ENCODE results near the gene HAX1. TPM values are rescaled to one million over a fixed set of nuclear protein-coding genes. Genes with fewer than 3 reads are reported as not detected.
A peak's percentile ranks its signal among the peaks of the same experiment; 100 is the strongest.
"Not testable (repeated sequence)": the region's sequence is repeated elsewhere in the genome, so short reads cannot be mapped to it uniquely, and the experiment has no call there.

Gene HAX1
- total RNA-seq, 1 experiment from 2014 or later: 107 TPM

- no peak for DNase-seq (ENCODE audit: low read depth)
Measured at GRCh38 chr1:154276797-154277196, 4.4 kb downstream of the HAX1 start.

- DNase-seq (ENCODE audit: low read depth): not testable (repeated sequence)
Measured at GRCh38 chr1:154287591-154287990, 15.2 kb downstream of the HAX1 start.

GRCh38 chr1:154288661-154289060, 16.2 kb downstream of the HAX1 start:
- no peak for DNase-seq (ENCODE audit: low read depth)

- DNase-seq (ENCODE audit: low read depth): no peak
Measured at GRCh38 chr1:154290921-154291320, 18.5 kb downstream of the HAX1 start.

- DNase-seq (ENCODE audit: low read depth): no peak
Measured at GRCh38 chr1:154295408-154296235, 23.2 kb downstream of the HAX1 start.

- no peak for DNase-seq (ENCODE audit: low read depth)
Measured at GRCh38 chr1:154301582-154301981, 29.2 kb downstream of the HAX1 start.

- peak; percentile 35 for DNase-seq (ENCODE audit: low read depth)
Measured at GRCh38 chr1:154304664-154305337, 32.4 kb downstream of the HAX1 start.

GRCh38 chr1:154306151-154306550, 33.7 kb downstream of the HAX1 start:
- DNase-seq (ENCODE audit: low read depth): peak; percentile 76

GRCh38 chr1:154307670-154308270, 35.3 kb downstream of the HAX1 start:
- DNase-seq (ENCODE audit: low read depth): not testable (repeated sequence)

GRCh38 chr1:154309136-154309535, 36.7 kb downstream of the HAX1 start:
- DNase-seq (ENCODE audit: low read depth): not testable (repeated sequence)

- DNase-seq (ENCODE audit: low read depth): not testable (repeated sequence)
Measured at GRCh38 chr1:154312229-154313065, 40.0 kb downstream of the HAX1 start.

- DNase-seq (ENCODE audit: low read depth): no peak
Measured at GRCh38 chr1:154313066-154313356, 40.6 kb downstream of the HAX1 start.

GRCh38 chr1:154314226-154314625, 41.8 kb downstream of the HAX1 start:
- DNase-seq (ENCODE audit: low read depth): not testable (repeated sequence)

- no peak for DNase-seq (ENCODE audit: low read depth)
Measured at GRCh38 chr1:154316704-154317103, 44.3 kb downstream of the HAX1 start.

- no peak for DNase-seq (ENCODE audit: low read depth)
Measured at GRCh38 chr1:154318386-154318785, 46.0 kb downstream of the HAX1 start.

- no peak for DNase-seq (ENCODE audit: low read depth)
Measured at GRCh38 chr1:154320882-154321608, 48.6 kb downstream of the HAX1 start, which contains the start of gene AQP10. TSS of gene AQP10 (plus strand) at chr1:154321093. CDS start at chr1:154321156, 63 bp downstream.

- DNase-seq (ENCODE audit: low read depth): not testable (repeated sequence)
Measured at GRCh38 chr1:154321609-154321934, 49.1 kb downstream of the HAX1 start.

- DNase-seq (ENCODE audit: low read depth): no peak
Measured at GRCh38 chr1:154323493-154323892, 51.1 kb downstream of the HAX1 start.

GRCh38 chr1:154324241-154324640, 51.8 kb downstream of the HAX1 start:
- DNase-seq (ENCODE audit: low read depth): no peak

- peak; percentile 64 for DNase-seq (ENCODE audit: low read depth)
Measured at GRCh38 chr1:154324669-154325582, 52.5 kb downstream of the HAX1 start, which contains the start of gene ATP8B2. TSS of gene ATP8B2 (plus strand) at chr1:154325525. CDS start at chr1:154328142, 2,617 bp downstream.
